Measurements from ENCODE around the gene LGALS3.

The LGALS3 gene

DNA sequence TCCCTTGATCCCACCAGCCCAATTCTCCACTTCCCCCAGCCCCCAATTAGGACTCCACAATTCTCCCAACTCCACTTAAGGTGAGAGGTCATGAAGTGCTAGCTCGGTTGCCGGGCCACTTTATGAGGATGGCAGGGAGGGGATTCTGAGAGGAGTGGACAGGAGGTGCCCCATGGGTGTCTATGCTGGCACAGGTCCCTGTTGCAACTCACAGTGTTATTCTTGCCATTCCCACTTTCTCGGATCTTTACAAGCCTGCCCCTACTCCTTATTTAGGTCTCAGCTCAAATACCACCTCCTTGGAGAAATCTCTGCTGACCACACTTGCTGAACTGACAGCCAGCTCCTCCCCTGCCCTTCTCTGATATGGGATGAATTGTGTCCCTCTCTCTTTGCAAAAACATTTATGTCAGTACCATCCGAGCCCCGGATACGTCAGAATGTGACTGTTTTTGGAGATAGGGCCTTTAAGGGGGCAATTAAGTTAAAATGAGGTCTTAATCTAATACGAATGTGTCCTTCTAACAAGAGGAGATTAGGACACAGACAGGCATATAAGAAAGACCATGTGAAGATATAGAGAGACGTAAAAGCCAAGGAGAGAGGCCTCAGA lies 4.2 kb upstream of the LGALS3 start:
- Histone ChIP-seq H3K27me3 (replicated peaks; ENCODE audit: control insufficient read depth, insufficient read depth, low read length) (no peaks in the 10 kb centered on the region), H3K36me3 (ENCODE audit: control insufficient read depth, insufficient read depth, low read length) (no peaks in the 10 kb centered on the region), H3K4me3 (replicated peaks; ENCODE audit: low read depth, low read length) (no peak overlapping the region)
- DNase-seq (ENCODE audit: extremely low read depth, insufficient read length), result no peak
- TF ChIP-seq, protein P1, sequence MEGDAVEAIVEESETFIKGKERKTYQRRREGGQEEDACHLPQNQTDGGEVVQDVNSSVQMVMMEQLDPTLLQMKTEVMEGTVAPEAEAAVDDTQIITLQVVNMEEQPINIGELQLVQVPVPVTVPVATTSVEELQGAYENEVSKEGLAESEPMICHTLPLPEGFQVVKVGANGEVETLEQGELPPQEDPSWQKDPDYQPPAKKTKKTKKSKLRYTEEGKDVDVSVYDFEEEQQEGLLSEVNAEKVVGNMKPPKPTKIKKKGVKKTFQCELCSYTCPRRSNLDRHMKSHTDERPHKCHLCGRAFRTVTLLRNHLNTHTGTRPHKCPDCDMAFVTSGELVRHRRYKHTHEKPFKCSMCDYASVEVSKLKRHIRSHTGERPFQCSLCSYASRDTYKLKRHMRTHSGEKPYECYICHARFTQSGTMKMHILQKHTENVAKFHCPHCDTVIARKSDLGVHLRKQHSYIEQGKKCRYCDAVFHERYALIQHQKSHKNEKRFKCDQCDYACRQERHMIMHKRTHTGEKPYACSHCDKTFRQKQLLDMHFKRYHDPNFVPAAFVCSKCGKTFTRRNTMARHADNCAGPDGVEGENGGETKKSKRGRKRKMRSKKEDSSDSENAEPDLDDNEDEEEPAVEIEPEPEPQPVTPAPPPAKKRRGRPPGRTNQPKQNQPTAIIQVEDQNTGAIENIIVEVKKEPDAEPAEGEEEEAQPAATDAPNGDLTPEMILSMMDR (IDR thresholded peaks at IDR 0.05; ENCODE audit: insufficient read depth, low read length, poor library complexity, severe bottlenecking), result no peak

DNA sequence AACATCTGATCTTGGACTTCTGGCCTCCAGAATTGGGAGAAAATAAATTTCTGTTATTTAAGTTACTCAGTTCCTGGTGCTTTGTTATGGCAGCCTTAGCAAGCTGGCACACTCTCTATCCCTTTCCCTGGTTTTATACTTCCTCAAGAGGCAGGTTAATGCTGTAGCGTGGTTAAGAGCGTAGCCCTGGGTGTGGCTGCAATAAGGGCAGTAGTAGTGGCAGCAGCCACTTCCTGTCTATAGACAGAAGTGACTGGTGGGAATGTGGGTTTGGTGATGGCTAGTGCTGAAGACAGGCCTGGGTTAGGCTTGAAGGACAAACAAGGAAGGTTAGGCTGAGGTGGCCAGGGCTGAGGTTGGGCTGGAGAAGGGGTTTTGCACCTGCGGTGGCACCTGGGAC lies 3.6 kb upstream of the LGALS3 start:
- no peak for DNase-seq (ENCODE audit: extremely low read depth, insufficient read length)
- H3K27me3 ChIP-seq (replicated peaks; ENCODE audit: control insufficient read depth, insufficient read depth, low read length), result no peaks in the 10 kb centered on the region
- H3K4me3 ChIP-seq (replicated peaks; ENCODE audit: low read depth, low read length), result no peak overlapping the region
- no peaks in the 10 kb centered on the region for H3K36me3 ChIP-seq (ENCODE audit: control insufficient read depth, insufficient read depth, low read length)
- TF ChIP-seq, protein P1 (IDR thresholded peaks at IDR 0.05; ENCODE audit: insufficient read depth, low read length, poor library complexity, severe bottlenecking), result no peak

DNA sequence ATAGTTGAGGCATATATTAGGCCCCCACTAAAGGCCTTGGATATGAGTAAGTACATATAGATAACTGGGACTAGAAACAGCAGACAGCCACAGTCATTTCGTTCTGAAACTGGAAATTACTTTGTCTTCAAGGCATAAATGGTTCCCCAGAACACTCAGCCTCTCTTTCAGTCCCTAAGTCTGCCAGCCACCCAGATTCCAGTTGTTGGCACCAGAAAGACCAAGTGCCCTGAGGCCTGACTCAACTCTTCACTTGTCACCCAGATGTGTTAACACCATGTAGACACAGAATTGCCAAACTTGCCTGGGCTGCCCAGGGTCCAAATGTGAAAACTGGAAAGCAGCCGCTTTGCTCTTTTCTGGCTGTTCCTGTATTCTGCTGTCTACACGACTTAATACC lies 3.0 kb upstream of the LGALS3 start:
- no peaks in the 10 kb centered on the region for H3K27me3 ChIP-seq (replicated peaks; ENCODE audit: control insufficient read depth, insufficient read depth, low read length)
- no peak overlapping the region for H3K4me3 ChIP-seq (replicated peaks; ENCODE audit: low read depth, low read length)
- H3K36me3 ChIP-seq (ENCODE audit: control insufficient read depth, insufficient read depth, low read length), result no peaks in the 10 kb centered on the region
- TF ChIP-seq, protein P1 (IDR thresholded peaks at IDR 0.05; ENCODE audit: insufficient read depth, low read length, poor library complexity, severe bottlenecking), result no peak
- no peak for DNase-seq (ENCODE audit: extremely low read depth, insufficient read length)

DNA sequence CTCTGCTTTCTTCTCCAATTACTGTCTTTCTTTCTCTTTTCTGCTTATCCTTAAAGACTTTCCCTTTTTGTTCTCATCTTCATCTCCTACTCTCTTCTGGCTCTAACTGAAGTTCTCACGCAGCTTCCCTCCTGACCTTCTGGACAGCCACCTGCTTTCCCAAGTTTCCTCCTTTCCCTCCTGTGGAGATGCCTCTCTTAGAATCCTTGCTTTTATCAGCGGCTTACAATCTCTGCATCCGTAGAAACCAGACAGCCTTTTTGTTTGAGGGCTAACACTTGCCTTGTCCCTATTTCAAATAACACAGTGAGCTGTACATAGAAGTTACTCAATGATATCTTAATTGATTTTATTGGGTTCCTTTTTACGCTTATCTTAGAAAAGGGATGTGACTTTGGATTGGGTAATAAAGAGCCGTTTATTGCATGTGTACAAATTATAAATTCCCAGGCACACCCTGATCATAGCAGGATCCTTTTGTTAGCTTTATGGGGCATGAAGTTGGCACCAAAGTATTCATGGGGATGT lies 2.1 kb upstream of the LGALS3 start:
- Histone ChIP-seq H3K36me3 (ENCODE audit: control insufficient read depth, insufficient read depth, low read length) (no peaks in the 10 kb centered on the region), H3K4me3 (replicated peaks; ENCODE audit: low read depth, low read length) (no peak overlapping the region), H3K27me3 (replicated peaks; ENCODE audit: control insufficient read depth, insufficient read depth, low read length) (no peaks in the 10 kb centered on the region)
- no peak for DNase-seq (ENCODE audit: extremely low read depth, insufficient read length)
- TF ChIP-seq, protein P1 (IDR thresholded peaks at IDR 0.05; ENCODE audit: insufficient read depth, low read length, poor library complexity, severe bottlenecking), result no peak

GRCh38 chr14:55127460-55127951 lies 1.5 kb upstream of the LGALS3 start:
- TF ChIP-seq, protein P1 (IDR thresholded peaks at IDR 0.05; ENCODE audit: insufficient read depth, low read length, poor library complexity, severe bottlenecking), result no peak
- DNase-seq (ENCODE audit: extremely low read depth, insufficient read length), result no peak

More at GRCh38 chr14:55127460-55127951, 1.5 kb upstream of the LGALS3 start:
- H3K27me3 ChIP-seq (replicated peaks; ENCODE audit: control insufficient read depth, insufficient read depth, low read length), result no peaks in the 10 kb centered on the region
- no peak overlapping the region for H3K4me3 ChIP-seq (replicated peaks; ENCODE audit: low read depth, low read length)
- no peaks in the 10 kb centered on the region for H3K36me3 ChIP-seq (ENCODE audit: control insufficient read depth, insufficient read depth, low read length)
